ENCODE results near the gene AKT2.

- TF ChIP-seq GATA2 (IDR thresholded peaks at IDR 0.05; ENCODE audit: low read depth, low read length) = no peak
- TF ChIP-seq GATA3 (IDR thresholded peaks at IDR 0.05; ENCODE audit: low read depth, low read length) = no peak
Measured at GRCh38 chr19:40314656-40315055, 29.5 kb upstream of the AKT2 start.

Measured in SH-SY5Y (cell line).